ENCODE measurements around the gene WFDC1.

WFDC1 gene

DNA sequence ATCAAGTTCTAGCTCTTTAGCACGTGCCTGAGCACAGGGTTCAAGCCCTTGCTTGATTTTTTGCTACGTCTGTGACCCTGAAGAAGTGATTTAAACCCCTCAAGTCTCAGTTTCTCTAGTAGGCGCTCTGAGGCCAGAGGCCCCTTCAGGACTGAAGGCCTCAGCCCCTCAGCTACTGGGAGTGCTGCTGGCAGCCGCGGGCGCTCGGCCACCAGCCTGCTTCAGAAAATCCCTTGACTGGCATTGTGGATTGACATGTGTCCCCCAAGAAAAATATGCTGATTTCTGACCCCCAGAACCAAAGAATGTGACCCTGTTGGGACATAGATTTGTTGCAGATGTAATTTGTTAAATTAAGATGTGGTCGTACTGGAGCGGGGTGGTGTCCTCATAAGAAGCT is 20.2 kb upstream of the WFDC1 start:
- DNase-seq, result no peak

DNA sequence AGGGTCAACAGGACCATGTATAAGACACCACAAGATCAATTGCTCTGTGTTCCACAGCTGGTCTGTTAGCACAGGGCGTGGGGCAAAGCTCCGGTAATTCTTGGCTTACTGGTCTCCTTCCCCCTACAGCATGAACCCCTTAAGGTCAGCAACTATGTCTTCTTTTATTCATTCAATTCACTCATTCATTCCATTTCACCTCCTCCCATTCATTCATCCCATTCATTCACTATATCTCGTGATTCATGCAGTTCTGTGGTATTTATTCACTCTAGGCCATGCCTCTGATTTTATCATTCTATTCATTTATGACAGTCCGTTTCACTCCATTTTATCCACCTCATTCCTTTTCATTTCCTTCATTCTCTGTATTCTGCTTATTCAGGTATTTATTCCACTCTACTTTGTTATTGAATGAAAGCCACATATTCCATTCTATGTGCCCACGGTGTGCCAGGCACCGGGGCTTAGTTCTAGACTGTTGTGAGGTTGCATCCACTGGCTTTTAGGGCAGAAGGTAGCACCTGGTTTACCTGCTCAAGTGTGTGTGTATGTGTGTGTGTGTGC is 19.0 kb upstream of the WFDC1 start:
- DNase-seq, result no peak

DNA sequence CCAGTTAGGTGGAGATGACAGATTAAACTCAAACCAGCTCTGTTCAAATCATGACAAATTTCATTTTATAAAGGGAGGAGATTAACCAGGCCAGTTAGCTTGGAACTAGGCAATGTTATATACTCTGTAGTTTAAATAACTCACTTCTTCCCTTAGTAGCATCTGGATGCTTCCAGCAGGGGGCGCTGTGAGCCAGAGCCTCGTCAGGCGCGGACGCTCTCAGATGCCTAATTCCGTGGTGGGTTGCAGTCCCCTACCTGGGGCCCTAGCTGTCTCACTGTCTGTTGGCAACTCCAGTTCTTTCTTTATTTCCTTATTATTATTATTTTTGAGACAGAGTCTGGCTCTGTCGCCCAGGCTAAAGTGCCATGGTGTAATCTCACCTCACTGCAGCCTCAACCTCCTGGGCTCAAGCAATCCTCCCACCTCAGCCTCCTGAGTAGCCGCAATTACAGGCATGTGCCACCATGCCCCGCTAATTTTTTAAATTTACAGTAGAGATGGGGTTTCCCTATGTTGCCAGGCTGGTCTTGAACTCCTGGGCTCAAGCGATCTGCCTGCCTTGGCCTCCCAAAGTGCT is 17.3 kb upstream of the WFDC1 start:
- peak; percentile 77 for DNase-seq

DNA sequence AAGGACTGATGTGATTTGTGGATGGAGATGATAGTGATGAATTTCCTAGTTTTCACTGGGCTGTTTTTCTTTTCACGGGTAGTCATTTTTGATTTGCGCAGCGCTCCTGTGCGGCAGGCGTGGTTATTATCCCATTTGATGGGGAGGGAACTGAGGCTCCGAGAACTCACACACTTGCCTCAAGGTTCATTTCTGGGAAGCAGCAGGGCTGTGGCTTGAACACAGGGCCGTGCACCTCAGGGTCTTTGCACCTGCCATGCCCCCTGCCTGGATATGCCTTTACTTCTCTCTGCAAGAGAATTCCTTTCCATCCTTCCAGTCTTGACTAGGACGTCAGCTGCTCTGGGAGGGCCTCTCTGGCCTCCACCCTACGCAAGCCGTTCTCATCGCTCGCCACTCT is 16.3 kb upstream of the WFDC1 start:
- no peak for DNase-seq

DNA sequence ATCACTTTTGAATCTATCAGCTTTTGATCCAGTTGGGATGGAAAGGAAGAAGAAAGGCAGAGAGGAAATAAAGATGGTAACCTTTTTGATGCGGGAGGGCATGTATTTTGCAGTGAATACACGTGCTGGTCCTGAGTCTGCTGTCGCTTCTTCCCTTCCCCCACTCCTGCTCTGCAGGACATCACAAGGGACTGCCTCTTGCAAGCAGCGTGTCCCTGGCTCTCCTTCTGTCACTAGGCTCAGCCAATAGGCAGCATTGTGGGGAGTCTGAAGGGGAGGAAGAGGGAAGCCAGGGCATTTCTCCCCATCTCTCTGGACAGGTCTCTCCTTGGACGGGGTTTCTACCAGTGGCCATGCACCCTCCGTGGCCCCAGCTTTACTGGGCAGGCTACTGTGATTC is 15.7 kb upstream of the WFDC1 start:
- no peak for DNase-seq

DNA sequence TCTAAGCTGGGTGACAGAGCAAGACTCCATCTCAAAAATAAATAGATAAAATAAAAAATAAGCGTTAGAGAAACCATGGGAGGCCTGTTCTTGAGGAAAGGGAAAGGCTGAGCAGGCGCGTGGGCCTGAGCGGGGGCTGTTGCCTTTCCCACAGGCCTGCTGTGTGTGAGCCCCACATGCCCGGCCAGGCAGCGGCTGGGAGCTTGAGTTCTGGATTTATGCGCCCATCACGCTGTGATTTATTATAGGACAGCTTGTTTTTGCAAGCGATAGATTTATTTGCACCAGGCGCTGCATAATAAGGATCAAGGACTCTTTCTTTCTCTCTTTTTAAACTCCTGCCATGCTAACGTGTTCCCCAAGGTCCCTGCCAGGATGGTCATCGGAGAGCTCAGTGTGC is 14.8 kb upstream of the WFDC1 start:
- DNase-seq, result no peak

DNA sequence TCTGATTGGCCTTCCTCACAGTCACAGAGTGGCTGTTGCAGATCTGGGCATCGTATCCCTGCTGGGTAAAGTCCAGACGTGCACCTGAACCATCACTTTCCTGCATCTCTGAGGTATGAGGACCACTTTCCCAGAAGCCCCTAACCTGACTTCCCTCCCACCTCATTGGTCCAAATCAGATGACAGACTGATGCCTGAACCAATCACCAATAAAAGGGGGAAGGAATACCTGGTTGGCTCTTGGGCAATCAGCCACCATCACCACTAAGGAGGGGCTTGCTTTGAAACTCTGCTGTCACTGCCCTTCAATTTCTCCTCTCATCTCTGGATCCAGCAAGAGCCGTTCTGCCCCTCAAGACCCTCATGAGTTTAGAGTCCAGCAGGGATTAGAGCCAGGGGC is 13.6 kb upstream of the WFDC1 start:
- no peak for DNase-seq

DNA sequence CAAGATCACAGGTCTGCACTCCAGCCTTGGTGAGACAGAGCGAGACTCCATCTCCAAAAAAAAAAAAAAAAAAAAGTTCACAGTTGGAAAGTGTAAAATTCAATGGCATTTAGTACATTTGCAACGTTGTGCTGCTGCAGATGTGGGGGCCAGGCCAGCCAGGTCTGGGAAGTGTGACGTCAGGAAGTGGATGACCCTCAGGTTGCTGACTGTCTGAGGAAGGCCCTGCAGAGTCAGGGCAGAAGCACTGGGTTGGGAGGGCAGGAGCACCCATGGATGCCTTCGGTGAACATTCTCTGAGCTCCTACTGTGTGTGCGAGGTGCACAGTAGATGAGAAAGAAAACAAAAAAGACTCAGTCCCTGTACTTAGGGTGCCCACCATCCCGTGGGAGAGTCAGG is 12.1 kb upstream of the WFDC1 start:
- DNase-seq, result no peak

DNA sequence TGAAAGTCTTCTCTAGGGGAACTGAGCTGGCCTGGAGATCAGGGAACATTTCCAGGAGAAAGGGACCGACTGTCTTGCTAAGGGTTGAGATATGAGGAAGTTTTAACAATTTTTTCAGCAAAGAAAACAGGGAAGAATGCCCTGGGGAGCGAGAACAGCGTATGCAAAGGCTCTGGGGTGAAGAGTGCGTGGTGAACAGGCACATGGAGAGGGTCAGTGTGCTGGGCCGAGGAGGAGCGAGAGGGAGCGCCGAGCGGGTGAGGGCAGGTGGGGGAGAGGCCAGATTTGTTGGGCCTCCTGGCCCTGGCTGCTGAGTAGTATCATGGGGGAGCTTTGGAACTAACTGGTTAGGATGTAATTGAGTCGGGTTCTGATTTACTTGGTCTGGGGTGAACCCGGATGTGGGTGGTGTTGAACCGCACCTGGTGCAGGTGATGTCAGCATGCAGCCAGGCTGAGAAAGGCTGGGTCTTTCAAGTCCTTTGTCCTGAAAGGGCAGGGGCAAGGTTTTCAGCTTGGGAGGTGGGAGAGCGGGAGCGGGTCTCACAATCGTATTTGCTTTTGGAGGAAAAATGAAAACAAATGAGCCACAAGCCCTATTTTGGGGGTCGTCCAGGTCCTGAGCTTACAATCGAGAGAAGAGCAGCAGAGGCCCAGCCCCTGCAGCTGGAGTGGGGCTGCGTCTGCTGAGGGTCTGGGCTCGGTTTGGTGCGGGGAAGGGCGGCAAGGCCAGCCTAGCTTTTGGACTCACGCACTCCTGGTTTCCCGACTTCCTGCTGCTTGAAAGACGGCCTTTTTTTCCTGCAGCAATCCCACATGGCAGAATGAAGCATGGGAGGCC is 11.1 kb upstream of the WFDC1 start:
- no peak for DNase-seq

DNA sequence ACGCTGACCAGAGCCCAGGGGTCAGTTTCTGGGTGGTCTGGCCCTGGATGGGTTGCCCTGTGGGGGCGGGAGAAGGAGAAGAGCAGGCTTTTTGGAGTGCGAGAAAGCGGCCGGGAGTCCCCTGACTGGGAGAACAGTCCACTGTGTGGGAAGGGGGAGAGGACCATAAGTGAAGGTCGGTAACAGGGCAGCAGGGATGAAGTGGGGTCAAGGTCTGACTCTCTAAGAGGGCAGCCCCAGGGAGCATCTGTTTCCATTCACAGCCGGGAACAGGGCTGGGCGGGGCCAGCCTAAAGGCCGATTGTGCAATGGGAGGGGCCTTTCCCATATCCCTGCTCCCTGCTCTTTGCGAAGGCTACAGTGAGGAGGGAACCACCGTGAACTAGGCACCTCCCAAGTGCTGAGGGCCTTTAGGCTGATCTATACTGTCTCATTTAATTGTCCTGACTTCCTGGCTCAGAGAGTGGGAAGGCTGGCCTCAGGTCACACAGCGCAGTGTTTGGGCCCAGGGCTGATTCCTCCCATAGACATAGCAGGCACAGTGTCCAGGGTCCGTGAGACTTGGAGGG is 10.4 kb upstream of the WFDC1 start:
- DNase-seq, result no peak

- no peak for DNase-seq
Measured at GRCh38 chr16:84286578-84287240, 8.0 kb upstream of the WFDC1 start.

DNA sequence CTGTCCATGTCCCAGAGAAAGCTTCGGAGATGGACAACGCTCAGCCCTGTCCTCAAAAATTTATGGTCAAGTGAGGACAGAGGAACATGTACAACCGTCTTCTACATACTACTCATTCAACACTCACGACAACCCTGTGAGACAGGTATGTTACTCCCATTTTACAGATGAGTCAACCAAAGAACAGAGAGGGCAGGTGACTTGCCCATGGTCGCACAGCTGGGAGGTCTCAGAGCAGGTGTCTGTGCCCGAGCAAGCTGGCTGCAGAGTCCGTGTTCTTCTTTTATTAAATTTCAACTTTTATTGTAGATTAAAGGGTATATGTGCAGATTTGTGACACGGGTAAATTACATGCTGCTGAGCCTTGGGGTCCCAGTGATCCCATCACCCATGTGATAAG is 5.8 kb upstream of the WFDC1 start:
- no peak for DNase-seq

DNA sequence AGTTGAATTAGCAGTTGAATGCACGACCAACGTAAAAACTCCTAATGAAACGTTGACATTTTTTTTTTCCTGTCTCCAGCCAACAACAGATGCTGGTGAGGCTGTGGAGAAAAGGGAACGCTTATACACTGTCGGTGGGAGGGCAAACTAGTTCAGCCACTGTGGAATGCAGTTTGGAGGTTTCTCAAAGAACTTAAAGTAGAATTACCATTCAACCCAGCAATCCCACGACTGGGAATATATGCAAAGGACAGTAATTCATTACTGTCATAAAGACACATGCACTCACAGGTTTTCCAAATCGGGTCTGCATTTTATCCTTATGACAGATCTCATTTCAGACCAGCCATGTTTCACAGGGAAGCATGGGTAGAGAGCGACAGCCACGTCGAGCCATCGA is 3.5 kb upstream of the WFDC1 start:
- DNase-seq, result no peak

DNA sequence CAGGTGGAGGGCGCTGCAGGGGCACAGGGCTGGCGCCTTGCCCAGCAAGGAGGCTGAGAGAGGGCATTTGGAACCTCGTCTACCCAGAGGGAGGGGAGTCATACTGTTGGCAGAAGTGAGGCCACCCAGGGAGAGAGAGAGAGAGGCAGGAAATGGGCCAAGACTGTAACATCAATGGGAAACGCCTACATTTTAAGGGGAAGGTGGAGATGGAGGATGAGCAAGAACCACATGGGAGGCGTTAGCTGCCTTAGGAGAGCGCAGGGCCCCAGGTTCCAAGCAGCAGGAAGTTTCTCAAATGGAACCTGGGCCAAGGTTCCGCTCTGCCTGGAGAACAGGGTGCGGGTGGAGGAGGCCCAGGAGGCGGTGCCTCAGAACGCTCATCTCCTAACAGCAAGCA is 2.7 kb upstream of the WFDC1 start:
- no peak for DNase-seq

GRCh38 chr16:84293406-84293805 is 1.3 kb upstream of the WFDC1 start:
- DNase-seq, result no peak

DNA sequence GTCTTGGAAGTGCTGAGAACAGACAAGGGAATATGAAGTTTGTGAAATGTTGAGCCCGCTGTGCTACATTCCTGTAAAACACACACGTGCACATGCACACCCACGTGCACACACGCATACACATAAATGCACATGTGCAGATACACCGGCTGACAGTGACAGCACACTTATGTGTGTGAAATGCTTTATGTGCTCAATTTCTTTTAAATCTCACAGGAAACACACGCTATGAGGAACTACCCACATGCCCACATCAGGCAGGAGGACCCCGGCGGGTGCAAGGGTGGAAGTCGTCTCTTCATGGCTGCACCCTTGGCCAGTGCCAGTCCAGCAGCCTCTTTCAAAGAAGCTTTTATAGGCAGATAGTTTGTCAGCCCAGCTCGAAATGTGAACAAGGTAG is 561 bp upstream of the WFDC1 start:
- DNase-seq, result no peak

- no peak for DNase-seq
Measured at GRCh38 chr16:84295203-84295860, 654 bp downstream of the WFDC1 start.

- DNase-seq, result no peak
Measured at GRCh38 chr16:84298376-84298899, 3.8 kb downstream of the WFDC1 start.

- DNase-seq, result no peak
Measured at GRCh38 chr16:84299734-84300440, 5.2 kb downstream of the WFDC1 start.

- no peak for DNase-seq
Measured at GRCh38 chr16:84302111-84302954, 7.7 kb downstream of the WFDC1 start.

GRCh38 chr16:84303023-84303422 is 8.3 kb downstream of the WFDC1 start:
- no peak for DNase-seq

All from stimulated activated CD4-positive, alpha-beta T cell treated with anti-CD3 and anti-CD28 coated beads, Interleukin-4, amount 100 ng/mL, for 24 hours (primary cell).